Rectal smooth muscle tissue (tissue), 1 donor: Measurements from ENCODE around the gene NFIA.
A peak's percentile ranks its signal among the peaks of the same experiment; 100 is the strongest.

ENCODE experiments used
- H3K27ac ChIP-seq: one replicate; pipeline ENCODE4 v1.7.0; 2013; ENCODE audit warnings: low read depth, low read length, inconsistent platforms
- H3K27me3 ChIP-seq: one replicate; pipeline ENCODE4 v1.7.0; 2013; ENCODE audit warnings: low read length; ENCODE audit not compliant: control insufficient read depth, insufficient read depth
- H3K36me3 ChIP-seq: one replicate; pipeline ENCODE4 v1.7.0; 2013; ENCODE audit warnings: low read length; ENCODE audit not compliant: control insufficient read depth, insufficient read depth
- H3K4me1 ChIP-seq: one replicate; pipeline ENCODE4 v1.7.0; 2013; ENCODE audit warnings: low read length; ENCODE audit not compliant: control insufficient read depth, insufficient read depth
- H3K4me3 ChIP-seq: one replicate; pipeline ENCODE4 v1.7.0; 2013; ENCODE audit warnings: low read length
- H3K9ac ChIP-seq: one replicate; pipeline ENCODE4 v1.7.0; 2013; ENCODE audit warnings: low read length

NFIA gene

DNA sequence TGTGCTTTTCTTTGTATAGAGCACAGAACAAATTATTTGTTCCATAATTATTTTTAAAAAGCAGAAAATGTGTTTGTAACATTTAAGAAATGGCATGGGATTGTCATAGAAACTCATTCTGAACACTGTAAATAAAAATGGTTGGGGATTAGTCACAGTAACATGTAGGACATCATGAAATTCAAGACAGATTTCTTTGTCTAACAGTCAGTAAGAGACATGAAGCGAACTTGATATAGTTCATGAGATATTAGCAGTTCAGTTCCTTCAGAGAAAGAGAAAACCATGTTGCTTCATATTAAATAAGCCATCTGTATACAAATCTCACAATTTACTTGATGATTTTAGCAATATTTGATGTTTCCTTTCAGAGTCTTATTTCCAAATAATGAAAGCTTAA, 19.7 kb downstream of the NFIA start:
- no peak overlapping the region for H3K27ac ChIP-seq
- H3K36me3 ChIP-seq: no peaks in the 10 kb centered on the region
- no peak overlapping the region for H3K9ac ChIP-seq
- H3K4me3 ChIP-seq: no peak overlapping the region
- H3K4me1 ChIP-seq: peaks cover 11% of the 10 kb centered on the region
- no peaks in the 10 kb centered on the region for H3K27me3 ChIP-seq

DNA sequence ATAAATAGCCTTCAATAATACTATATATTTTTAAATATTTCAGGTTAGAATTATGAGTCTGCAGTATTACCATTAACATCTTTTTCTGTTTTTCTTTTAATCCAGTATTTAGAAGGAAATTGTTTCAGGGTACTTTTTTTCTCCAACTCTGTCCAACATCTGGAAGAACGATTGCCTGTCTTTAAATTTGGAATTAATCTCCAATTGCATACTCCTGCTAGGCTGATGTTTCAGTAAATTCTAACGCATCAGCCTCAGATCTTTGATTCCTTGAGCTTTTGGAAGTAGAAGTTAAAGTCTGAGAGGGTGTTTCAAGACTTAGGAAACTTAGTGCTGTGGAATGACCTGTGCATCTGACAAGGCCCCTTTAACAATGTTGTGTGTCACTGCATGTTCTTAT, 20.3 kb downstream of the NFIA start:
- H3K27ac ChIP-seq: no peak overlapping the region
- H3K36me3 ChIP-seq: no peaks in the 10 kb centered on the region
- no peak overlapping the region for H3K9ac ChIP-seq
- H3K4me1 ChIP-seq: peaks cover 11% of the 10 kb centered on the region
- no peak overlapping the region for H3K4me3 ChIP-seq
- H3K27me3 ChIP-seq: no peaks in the 10 kb centered on the region

GRCh38 chr1:61104220-61104671, 21.9 kb downstream of the NFIA start:
- H3K27me3 ChIP-seq: no peaks in the 10 kb centered on the region
- H3K9ac ChIP-seq: no peak overlapping the region
- H3K4me1 ChIP-seq: peaks cover 9% of the 10 kb centered on the region
- H3K4me3 ChIP-seq: no peak overlapping the region
- H3K27ac ChIP-seq: no peak overlapping the region
- no peaks in the 10 kb centered on the region for H3K36me3 ChIP-seq

DNA sequence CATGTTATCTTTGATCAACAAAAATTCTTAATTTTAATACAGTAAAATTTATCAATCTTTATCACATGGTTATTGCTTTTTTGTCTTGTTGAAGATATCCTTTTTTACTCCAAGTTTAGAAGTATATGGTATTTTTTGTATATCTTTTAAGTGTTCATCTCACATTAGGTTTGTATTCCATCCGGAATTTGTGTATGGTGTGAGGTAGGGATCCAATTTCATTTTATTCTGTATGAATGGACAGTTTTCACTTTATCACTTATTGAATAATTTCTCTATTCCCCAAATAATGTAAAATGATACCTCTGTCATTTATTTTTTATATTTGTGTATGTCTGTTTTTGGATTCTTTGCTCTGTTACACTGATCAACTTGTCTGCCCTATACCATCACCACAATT, 25.3 kb downstream of the NFIA start:
- no peak overlapping the region for H3K27ac ChIP-seq
- no peaks in the 10 kb centered on the region for H3K36me3 ChIP-seq
- H3K27me3 ChIP-seq: no peaks in the 10 kb centered on the region
- H3K4me1 ChIP-seq: peaks cover 22% of the 10 kb centered on the region
- no peak overlapping the region for H3K4me3 ChIP-seq
- no peak overlapping the region for H3K9ac ChIP-seq

DNA sequence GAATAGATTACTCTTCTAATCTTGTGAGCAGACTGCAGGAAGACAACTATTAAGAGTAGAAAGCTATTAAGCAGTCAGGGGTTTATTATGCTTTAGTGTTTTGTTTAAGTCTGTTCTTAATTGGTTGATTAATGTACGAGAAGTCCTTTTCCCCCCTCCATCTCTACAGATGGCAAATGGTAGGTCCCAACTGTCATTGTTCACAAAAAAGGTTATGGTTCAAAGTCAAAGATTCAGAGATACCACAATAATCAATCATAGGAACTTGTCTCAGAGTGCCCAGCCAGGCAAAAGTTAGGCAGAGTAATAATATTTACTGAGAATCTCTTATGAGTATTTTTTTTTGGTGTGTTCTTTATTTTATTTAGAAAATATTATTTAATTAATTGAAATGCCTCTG, 26.8 kb downstream of the NFIA start:
- H3K27ac ChIP-seq: no peak overlapping the region
- H3K9ac ChIP-seq: no peak overlapping the region
- H3K4me1 ChIP-seq: peaks cover 16% of the 10 kb centered on the region
- H3K4me3 ChIP-seq: no peak overlapping the region
- no peaks in the 10 kb centered on the region for H3K36me3 ChIP-seq
- H3K27me3 ChIP-seq: no peaks in the 10 kb centered on the region

- no peak overlapping the region for H3K27ac ChIP-seq
- no peaks in the 10 kb centered on the region for H3K27me3 ChIP-seq
- H3K36me3 ChIP-seq: no peaks in the 10 kb centered on the region
- peaks cover 16% of the 10 kb centered on the region for H3K4me1 ChIP-seq
- H3K9ac ChIP-seq: no peak overlapping the region
- no peak overlapping the region for H3K4me3 ChIP-seq
These were observed 27.5 kb downstream of the NFIA start for GRCh38 chr1:61109910-61110309.

DNA sequence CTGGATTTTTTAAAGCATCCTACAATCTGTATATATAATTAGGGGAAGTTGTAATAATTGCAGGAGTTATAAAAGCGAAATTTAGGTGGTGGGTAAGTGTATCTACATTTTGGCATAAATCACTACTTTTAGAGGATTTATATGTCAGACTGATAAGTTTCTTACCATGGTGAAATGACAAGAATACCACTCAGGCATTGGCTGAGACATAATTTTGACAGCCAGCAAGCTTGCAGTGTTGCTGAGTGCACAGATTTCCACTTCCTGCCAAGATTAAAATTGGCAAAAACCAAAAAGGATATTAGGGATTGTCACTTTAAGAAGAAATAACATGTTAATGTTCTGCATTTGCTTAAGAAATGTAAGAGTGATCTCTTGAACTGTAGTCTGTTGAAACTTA, 28.2 kb downstream of the NFIA start:
- no peak overlapping the region for H3K4me3 ChIP-seq
- H3K27me3 ChIP-seq: no peaks in the 10 kb centered on the region
- no peak overlapping the region for H3K27ac ChIP-seq
- no peaks in the 10 kb centered on the region for H3K36me3 ChIP-seq
- peaks cover 16% of the 10 kb centered on the region for H3K4me1 ChIP-seq
- no peak overlapping the region for H3K9ac ChIP-seq

- peaks cover 16% of the 10 kb centered on the region for H3K4me1 ChIP-seq
- no peak overlapping the region for H3K9ac ChIP-seq
- no peaks in the 10 kb centered on the region for H3K36me3 ChIP-seq
- no peak overlapping the region for H3K4me3 ChIP-seq
- H3K27me3 ChIP-seq: no peaks in the 10 kb centered on the region
- H3K27ac ChIP-seq: peak overlapping the region; percentile 9
These were observed 29.0 kb downstream of the NFIA start for GRCh38 chr1:61111084-61112004.

DNA sequence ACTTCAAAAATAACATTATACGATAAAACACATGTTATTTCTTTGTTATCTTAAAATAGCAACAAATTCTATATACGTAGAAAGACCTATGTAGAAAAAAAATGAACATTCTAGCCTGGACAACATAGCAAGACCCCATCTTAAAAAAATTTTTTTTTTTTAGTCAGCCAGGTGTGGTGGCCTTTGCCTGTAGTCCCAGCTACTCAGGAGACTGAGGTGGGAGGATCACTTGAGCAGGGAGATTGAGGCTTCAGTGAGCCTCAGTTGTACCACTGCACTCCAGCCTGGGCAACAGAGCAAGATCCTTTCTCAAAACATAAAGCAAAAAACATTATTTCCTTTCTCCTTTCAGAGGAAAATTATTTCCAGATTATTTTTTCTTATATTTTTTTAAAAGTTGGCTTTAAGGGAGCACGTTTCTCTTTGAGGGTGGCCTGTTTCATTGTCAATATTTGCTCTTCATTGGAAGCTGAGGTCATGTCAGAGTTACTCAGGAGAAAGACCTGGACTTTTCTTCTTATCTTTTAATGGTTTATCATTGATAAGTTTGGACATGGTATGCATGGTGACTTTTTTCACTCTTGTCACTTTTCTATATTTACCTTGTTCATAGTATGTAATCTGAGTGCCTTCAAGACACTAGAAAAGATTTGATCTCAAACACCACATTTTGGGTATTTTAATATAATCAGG, 32.0 kb downstream of the NFIA start:
- Histone ChIP-seq H3K27ac (no peak overlapping the region), H3K27me3 (no peaks in the 10 kb centered on the region), H3K4me3 (no peak overlapping the region), H3K4me1 (peaks cover 13% of the 10 kb centered on the region), H3K9ac (no peak overlapping the region), H3K36me3 (no peaks in the 10 kb centered on the region)

- H3K27ac ChIP-seq: no peak overlapping the region
- no peaks in the 10 kb centered on the region for H3K36me3 ChIP-seq
- no peaks in the 10 kb centered on the region for H3K27me3 ChIP-seq
- H3K9ac ChIP-seq: no peak overlapping the region
- no peak overlapping the region for H3K4me3 ChIP-seq
- H3K4me1 ChIP-seq: peaks cover 11% of the 10 kb centered on the region
These were observed 33.1 kb downstream of the NFIA start for GRCh38 chr1:61115436-61115835.

GRCh38 chr1:61116421-61116820, 34.1 kb downstream of the NFIA start:
- Histone ChIP-seq H3K27ac (no peak overlapping the region), H3K36me3 (no peaks in the 10 kb centered on the region), H3K9ac (no peak overlapping the region), H3K27me3 (no peaks in the 10 kb centered on the region), H3K4me1 (peaks cover 6% of the 10 kb centered on the region), H3K4me3 (no peak overlapping the region)

- peaks cover 3% of the 10 kb centered on the region for H3K4me1 ChIP-seq
- no peak overlapping the region for H3K4me3 ChIP-seq
- no peaks in the 10 kb centered on the region for H3K36me3 ChIP-seq
- no peak overlapping the region for H3K9ac ChIP-seq
- H3K27me3 ChIP-seq: no peaks in the 10 kb centered on the region
- no peak overlapping the region for H3K27ac ChIP-seq
These were observed 34.9 kb downstream of the NFIA start for GRCh38 chr1:61117283-61117682.
